NCI-H1694 (cell line): Measurements from ENCODE around the gene ADARB2.
"Not testable (repeated sequence)": the region's sequence is repeated elsewhere in the genome, so short reads cannot be mapped to it uniquely, and the experiment has no call there.

ENCODE experiments used
- DNase-seq: peaks from one replicate; lab custom pipeline; 2025; lab: John Stamatoyannopoulos, UW

Gene ADARB2

DNA sequence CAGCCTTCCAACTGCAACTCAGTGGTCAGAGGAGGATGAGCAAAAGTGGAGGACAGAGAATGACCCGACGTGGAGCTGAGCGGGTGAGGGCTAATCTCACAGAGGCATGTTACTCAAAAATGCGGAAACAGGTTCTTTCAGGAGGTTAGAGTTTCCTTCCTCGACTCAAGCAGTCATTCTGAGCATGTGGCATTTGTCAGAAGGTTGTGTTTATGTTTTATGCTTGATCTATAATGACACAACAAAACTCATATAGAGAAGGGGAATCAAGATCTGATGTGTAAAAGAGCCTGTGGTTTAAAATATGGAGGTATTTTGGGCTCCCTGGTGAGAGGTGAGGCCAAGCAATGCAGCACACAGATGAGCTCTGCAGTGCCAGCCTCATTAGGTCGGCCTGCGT is 311.4 kb downstream of the ADARB2 start:
- DNase-seq, result no peak

DNA sequence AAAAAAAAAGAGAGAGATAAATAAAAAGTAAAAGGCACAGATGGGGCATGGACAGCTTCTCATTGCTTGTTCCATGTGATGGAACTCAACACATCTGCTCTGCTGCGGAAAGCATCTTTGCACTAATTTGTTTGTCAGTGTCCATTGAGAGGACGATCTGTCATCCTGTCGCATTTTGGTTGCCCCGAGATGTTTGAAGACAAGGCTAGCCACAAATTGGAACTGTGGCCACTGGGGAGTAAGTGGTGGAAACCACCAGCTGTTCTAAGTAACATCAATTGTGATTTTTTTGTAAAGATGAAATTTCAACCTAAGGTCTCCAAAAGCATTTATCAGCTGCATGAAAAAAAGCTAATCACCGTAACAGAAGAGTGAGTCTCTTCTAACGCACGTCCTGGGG is 312.7 kb downstream of the ADARB2 start:
- DNase-seq, result no peak

- DNase-seq, result no peak
Measured at GRCh38 chr10:1423676-1424253, 313.6 kb downstream of the ADARB2 start.

DNA sequence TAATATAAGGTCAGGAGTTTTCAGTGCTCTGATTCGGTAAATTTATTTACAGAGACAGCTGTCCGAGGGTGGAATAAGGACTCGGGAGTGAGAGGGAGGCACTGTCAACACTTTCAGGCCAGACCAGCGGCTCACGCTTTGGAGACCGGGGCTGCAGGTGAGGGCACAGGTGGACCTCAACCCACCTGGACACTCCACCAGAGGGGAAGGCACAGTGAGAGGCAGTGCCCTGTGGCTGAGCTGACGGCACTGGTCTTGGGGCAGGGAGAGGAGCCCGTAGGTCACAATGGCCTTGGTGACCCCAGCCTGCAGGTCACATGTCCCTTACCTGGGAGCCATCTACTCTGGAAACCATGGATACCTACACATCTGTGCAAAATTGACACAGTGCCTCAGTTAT is 315.1 kb downstream of the ADARB2 start:
- no peak for DNase-seq

DNA sequence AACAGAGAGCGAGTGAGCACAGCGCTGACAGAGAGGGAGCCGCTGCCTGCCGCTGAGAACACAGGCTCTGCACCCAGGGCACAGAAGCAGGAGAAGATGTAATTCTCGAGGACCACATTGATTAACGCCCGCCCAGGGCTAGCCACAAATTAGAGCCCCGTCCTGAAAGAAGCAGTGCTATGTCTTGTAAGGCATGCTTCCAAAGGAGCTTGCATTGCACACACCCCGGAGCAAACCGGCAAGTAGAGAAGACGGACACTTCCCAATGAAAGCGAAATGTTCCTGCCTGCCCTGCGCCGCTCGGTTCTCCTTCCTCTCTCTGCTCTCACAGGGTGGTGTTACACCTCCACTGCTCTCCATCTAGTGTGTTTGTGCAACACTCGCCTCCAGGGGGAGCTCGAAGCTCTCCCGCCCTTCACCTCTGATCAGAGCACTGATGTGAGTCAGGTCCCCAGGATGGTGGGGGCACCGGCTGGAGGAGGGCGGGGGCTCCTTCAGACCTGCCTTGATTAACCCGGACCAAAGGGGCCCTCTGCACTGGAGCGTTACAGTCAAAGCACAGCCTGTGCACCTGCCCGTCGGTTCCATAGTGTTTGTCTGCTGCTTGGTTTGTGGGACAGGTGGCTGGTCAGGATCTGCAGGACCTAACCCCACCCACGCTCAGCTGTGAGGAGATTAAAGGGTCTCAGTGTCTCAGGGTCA is 316.5 kb downstream of the ADARB2 start:
- peak; percentile 85 for DNase-seq

DNA sequence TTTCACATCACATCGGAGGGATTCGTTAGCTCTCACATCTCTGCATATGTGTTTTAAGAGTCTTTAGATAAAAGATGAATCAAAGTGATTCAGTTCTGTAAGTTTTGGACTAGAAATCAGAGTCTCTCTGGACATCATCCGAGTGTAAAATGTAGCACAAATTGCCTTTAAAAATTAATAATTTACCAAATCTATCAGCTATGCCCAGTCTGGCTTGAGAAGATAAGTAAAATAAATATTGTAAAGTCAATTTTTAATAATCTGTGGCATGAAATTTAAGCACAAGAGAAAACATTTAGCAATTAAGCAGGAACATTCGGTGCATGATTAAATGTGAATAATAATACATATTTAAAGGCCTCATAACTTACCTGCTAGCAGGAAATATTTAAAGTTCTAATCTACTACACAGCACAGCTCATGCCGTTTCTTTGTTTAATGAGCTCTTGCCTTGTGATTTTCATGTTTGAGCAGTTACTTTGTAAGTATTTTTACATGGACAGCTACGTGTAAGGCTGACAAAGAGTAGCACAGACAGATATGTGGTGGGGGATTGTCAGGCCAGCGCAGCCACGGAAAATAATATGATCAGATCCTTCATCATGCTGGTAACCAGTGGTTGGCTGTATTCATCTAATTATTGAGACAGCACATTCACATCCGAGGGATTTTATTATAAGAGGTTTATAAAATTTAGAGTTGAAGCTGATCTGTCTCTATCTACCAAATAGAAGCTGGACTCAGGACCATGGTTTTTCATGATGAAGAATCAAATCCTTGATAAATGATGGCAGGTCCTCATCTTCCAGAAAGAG is 317.3 kb downstream of the ADARB2 start:
- no peak for DNase-seq

DNA sequence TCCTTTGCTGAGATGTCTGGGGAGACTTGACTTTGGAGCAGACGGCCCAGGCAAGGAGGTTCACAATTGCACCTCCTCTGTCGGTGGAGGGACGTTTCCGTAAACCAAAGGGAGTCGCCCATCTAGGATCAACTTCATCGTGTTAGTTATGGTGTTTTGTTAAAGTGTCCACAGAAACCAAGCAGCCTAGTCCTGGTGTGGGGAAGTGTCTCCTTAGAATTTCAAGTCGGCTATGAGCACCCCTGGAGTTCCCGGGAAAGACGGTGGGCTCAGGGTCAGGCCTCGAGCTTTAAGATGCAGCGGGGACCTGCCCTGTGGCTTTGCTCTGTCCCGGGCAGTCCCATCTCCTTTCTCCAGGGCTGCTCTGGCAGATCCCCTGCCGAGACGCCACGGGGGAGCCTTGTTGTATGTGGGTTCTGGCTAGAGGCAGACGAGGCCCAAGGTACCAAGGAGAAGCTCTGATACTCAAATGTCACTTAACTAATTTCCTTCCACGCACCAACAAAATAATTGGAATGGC is 319.2 kb downstream of the ADARB2 start:
- no peak for DNase-seq

GRCh38 chr10:1417574-1417973 is 319.8 kb downstream of the ADARB2 start:
- DNase-seq, result no peak

DNA sequence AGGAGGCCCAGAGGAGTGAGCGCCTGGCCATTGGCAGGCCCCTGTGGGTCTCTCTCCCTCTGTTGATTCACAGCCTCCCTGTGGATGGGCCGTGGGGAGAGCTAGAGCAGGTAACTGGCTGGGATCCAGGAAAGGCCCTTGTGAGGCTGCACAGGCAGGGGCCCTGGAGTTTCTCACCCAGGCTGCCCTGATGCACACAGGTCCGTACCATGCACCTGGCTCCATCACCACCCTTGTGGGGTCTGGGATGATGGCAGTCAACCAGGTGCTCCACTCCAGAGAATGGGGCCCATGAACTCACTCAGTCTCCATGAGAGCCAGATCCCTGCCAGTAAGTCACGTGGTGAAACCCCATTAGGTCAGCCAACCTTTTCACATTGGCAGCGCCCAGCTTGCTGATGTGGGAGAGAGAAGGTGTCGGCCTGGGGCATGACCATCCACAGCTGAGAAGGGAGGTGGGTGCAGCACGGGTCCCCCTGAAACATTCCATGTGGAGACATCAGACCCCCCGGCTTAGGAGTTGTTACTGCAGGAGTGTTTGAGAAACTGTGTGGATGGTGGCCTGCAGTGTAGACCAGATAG is 320.8 kb downstream of the ADARB2 start:
- DNase-seq, result no peak

GRCh38 chr10:1414893-1415292 is 322.4 kb downstream of the ADARB2 start:
- no peak for DNase-seq

DNA sequence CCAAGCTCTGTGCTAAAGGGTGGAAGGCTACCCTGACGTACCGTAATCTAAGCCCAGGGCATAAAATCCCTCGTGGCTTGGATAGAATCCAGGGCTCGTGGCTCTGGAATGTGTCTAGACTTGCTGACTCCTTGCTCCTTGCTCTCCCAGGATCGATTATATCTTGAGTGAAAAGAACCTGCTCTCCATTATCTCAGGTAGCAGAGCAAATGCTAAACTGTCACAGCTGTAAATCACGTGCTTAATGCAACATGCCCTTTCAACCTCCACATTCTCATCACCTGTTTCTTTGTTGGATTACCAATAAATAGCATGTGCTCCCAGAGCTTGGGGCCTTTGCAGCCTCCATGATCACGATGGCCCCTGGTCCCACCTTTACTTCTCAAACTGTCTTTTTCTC is 323.0 kb downstream of the ADARB2 start:
- not testable (repeated sequence) for DNase-seq

GRCh38 chr10:1413823-1414222 is 323.5 kb downstream of the ADARB2 start:
- DNase-seq, result no peak

GRCh38 chr10:1413256-1413655 is 324.1 kb downstream of the ADARB2 start:
- no peak for DNase-seq

GRCh38 chr10:1412531-1413189 is 324.7 kb downstream of the ADARB2 start:
- no peak for DNase-seq

GRCh38 chr10:1411956-1412355 is 325.4 kb downstream of the ADARB2 start:
- DNase-seq, result no peak

DNA sequence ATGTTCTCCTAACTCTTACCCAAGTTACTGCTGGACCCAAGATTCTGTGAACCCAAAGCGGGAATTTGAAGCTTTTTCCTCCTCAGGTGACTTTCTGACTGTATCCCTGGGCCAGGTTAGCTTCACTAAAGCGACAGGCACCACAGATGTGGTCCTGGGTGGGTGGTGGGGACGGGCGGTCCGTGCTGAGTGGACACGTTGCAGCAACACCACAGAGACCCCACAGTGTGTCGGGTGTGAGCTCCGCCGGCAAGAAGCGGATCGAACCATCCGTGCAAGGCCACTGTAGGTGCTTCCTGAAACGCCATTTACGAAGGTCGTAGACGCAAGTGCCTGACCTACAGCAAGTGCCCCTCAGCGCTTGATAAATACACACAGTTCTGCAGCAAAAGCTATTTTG is 325.9 kb downstream of the ADARB2 start:
- no peak for DNase-seq

DNA sequence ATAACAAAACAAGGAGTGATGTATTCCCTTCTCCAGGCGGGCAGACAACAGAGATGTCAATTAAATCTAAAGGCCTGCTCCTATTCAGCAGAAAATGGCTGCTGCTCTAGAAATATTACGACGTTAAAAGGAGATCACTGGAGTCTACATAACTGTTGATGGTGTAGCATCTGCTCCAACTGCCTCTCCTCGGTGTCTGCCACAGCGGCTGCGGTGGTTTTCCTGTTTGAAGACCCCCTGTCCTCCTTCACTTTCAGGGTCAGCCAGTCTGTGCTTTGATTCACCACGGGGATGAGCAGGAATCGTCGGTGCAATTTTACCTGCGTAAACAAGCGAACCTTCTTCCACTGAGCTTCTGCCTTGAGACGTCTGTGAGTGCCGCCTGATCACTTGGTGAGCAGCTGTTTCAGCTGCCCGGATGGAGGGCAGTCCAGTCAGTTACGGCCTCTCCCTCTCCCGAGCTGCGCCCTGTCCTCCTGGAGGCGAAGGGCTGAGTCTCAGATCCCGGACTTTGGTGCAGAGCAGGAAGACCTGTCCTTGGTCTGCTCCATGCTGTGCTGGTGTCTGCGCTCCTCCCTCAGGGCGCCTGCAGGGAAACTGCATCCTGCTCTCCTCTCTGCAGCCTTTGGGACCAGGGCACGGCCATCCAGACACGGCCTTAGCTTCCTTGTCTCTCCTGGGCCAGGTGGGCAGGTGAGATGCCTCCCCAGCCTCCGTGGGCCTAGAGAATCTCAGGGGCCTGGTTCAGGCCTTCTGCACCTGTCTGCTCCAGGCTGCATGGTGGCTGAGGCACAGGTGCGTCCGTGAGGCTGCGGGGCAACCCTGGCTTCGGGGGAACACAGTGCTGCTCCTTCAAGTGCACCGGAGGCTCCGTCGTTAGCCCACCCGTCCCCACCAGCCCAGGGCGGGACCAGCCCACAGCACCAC is 326.6 kb downstream of the ADARB2 start:
- DNase-seq, result no peak

GRCh38 chr10:1410032-1410431 is 327.3 kb downstream of the ADARB2 start:
- no peak for DNase-seq

DNA sequence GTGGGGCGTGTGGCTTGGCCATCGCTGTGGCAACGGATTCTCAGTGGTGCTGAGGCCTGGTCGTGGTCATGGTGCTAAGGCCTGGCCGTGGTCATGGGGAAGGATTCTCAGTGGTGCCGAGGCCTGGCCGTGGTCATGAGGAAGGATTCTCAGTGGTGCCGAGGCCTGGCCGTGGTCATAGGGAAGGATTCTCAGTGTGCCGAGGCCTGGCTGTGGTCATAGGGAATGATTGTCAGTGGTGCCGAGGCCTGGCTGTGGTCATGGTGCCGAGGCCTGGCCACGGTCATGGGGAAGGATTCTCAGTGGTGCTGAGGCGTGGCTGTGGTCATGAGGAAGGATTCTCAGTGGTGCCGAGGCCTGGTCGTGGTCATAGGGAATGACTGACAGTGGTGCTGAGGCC is 327.9 kb downstream of the ADARB2 start:
- no peak for DNase-seq

DNA sequence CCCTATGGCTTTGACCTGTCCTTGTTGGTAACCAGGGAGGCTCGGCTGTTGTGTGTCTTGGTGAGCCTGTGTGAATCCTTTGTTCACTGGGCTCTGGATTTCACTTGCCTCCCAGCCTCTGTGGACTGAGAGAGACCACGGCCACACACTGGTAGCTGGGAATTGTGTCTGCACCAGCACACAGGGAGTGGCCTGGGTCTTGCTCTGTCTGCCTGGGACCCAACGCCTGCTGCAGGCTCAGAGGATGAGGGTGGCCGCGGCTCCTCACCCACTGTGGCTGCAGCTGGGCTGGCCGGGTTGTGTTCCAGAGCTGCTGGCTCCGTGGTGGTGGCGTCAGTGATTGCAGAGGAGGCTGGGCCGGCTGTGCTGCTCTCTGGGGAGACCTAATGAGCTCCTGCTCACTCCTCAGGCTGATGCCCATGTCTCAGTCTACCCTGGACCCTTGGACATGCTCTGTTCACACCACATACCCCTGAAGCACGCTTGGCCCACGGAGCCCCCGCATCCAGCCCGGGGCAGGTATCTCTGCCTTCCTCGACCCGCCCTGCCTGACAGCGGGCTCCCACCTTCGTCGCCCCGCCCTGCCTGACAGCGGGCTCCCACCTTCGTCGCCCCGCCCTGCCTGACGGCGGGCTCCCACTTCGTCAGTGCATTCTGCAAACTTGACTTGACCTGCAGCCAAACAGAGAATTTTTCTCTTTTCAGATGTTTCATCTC is 328.5 kb downstream of the ADARB2 start:
- DNase-seq, result no peak
